Panc1 (cell line): ENCODE results near the gene RASL11B.

Source experiments
- CTCF ChIP-seq: fragments of 450-650 bp; IDR thresholded peaks from 2 replicates; pipeline ENCODE4 v1.5.1; 2017; ENCODE audit warnings: mild to moderate bottlenecking
- POLR2AphosphoS5 ChIP-seq: IDR thresholded peaks from 2 replicates; pipeline ENCODE4 v1.6.1; 2012; ENCODE audit warnings: mild to moderate bottlenecking, low read depth, low read length, moderate library complexity
- REST ChIP-seq, 2 experiments: IDR thresholded peaks; 2 replicates each; pipeline ENCODE4 v1.6.1; 2011 to 2012; ENCODE audit warnings: low read depth in 2 of 2, control low read depth in 1 of 2, low read length in 1 of 2, mild to moderate bottlenecking in 1 of 2, moderate library complexity in 1 of 2; ENCODE audit not compliant: insufficient read depth in 1 of 2
- SIN3A ChIP-seq: IDR thresholded peaks from 2 replicates; pipeline ENCODE4 v1.6.1; 2012; ENCODE audit warnings: low read depth, mild to moderate bottlenecking, low read length, moderate library complexity, borderline replicate concordance; ENCODE audit not compliant: insufficient read depth
- TCF7L2 ChIP-seq: IDR thresholded peaks from 2 replicates; pipeline ENCODE4 v1.6.1; 2011; ENCODE audit warnings: mild to moderate bottlenecking, low read depth, low read length, inconsistent platforms

DNA sequence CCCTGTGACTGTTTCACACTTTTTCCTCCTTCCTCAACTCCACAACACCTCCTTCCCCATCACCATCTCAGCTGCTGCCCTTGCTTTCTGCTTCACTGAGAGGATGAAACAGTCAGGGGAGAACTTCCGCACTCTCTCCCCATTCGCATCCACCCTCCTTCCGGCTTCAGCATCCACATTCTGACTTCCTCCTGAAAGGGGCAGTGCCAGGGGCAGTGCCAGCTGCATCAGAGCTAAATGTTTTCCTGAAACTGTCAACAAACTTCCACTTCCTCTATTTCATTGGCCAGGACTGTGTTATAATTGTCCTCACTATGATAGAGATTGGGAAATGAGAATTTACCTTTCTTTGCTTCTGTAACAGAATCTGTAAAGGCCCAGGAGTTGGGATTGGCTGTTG is 18.2 kb upstream of the RASL11B start:
- TF ChIP-seq CTCF, result no peak
- TF ChIP-seq POLR2AphosphoS5, result no peak
- no peak for TF ChIP-seq REST (IDR thresholded peaks at IDR 0.05; ENCODE audit: insufficient read depth in 1 of 2, low read depth in 2 of 2, low read length in 1 of 2)
- TF ChIP-seq SIN3A, result no peak
- no peak for TF ChIP-seq TCF7L2
